HG02571 (cell line): Measurements from ENCODE around the gene ZFAND2B.
A peak's percentile ranks its signal among the peaks of the same experiment; 100 is the strongest.

Experiments
- ATAC-seq: cut with Tn5 transposase; IDR thresholded peaks from one replicate; pipeline ENCODE4 v1.9.1; 2021; ENCODE audit warnings: mild to moderate bottlenecking, moderate library complexity; ENCODE audit not compliant: unreplicated experiment

The ZFAND2B gene

GRCh38 chr2:219220652-219221402, 14.2 kb downstream of the ZFAND2B start:
- ATAC-seq, result no peak

GRCh38 chr2:219221957-219222518, 15.5 kb downstream of the ZFAND2B start:
- ATAC-seq, result no peak

GRCh38 chr2:219223831-219224610, 17.4 kb downstream of the ZFAND2B start:
- no peak for ATAC-seq

DNA sequence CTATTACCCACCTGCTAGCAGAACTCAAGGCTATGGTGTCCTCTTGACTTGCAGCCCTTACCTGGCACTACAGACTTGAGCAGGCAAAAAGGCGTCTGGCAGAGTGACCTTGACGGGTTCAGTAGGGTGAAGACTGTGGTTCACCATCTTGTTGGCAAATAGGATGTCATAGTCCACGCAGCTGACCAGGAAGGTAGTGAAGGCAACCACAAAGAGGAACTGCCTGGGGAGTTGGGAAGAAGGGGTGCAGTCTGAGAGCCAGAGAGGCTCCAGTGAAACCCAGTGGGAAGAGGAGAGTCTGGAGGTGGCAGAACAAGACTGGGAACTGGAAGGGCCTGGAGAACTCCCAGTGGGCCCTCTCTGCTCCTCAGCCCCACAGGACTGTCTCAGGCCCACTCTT, 18.8 kb downstream of the ZFAND2B start:
- ATAC-seq, result no peak

- no peak for ATAC-seq
These were observed 21.7 kb downstream of the ZFAND2B start for GRCh38 chr2:219228041-219228910.

DNA sequence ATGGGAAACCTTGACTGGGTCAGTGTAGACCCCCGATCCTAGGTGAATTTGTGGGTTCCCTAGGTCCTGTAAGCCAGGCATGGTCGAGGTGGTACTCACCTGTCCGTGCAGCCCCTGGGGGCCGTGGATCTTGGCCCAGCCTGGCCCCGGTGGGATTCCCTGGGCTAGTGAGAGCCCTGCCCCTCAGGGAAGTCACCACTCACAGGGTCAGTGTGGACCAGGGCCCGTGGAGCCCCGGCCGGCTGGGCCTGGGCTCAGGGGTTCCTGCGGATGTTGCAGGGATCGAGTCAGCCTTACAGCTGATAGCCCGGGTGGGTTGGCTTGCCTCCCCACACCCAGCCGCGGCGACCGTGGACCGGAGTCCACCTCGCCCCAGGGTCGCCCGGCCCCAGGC, 22.3 kb downstream of the ZFAND2B start:
- no peak for ATAC-seq

DNA sequence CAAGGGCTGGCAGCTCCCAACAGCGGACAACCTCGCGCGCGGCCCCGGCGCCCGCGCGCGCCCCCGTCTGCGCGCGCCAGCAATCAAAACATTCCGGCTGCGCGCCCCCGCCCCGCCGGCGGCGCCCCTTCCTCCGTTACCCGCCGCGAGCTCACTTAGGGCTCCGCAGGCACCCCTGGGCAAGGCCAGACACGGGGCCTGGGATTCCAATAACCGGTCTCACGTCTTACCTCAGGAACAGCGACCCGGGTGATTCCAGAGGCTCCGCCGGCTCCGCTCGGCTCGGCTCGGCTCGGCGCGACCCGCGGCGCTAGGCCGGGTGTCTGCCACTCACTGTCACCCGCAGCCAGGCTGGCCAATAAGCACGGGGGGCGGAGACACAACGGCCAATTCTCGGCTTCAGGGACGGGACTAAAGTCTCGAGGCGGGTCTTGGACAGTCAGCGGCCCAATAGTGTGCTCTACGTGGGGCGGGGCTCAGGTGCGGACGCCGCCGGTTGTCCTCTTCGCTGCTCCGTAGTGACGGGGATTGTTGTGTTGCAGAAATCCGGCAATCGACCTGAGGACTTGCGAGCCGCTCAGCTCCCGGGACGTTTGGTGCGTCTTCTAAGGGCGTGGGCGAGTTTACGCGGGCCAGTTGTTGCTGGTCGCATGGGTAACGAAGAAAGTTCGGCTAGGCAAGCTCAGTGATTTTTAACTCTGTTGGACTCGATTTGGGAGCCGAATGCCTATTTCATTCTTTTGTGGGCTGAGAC, 22.9 kb downstream of the ZFAND2B start, which contains the start of the genes ANKZF1 and ATG9A:
Gene ANKZF1 (plus strand): TSS at position 502 of the 754 bp plus-strand sequence. CDS start 452 bp downstream, outside the sequence.
Gene ATG9A (minus strand): TSS at position 332 of the 754 bp plus-strand sequence. CDS start 1,612 bp downstream, outside the sequence.
- peak; percentile 97 for ATAC-seq

- ATAC-seq, result no peak
These were observed 23.5 kb downstream of the ZFAND2B start for GRCh38 chr2:219230059-219230540.

DNA sequence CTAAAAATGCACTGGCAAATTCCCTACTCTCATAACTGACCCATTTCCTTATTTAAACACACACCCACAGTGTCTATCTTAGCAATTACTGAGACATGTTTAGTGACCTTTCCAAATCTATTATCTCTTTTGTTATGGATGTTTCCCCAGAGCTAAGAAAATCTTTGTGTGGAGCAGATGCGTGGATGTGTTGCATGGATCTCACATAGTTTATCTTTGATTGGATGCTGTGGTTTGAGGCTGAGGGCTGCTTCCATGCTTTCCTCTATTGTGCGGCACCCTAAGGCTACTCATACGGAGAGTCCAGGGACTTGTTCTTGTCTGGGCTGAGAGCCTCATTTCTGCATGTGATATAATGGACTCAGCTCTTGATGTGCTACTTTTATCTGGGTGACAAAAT, 27.7 kb downstream of the ZFAND2B start:
- no peak for ATAC-seq

DNA sequence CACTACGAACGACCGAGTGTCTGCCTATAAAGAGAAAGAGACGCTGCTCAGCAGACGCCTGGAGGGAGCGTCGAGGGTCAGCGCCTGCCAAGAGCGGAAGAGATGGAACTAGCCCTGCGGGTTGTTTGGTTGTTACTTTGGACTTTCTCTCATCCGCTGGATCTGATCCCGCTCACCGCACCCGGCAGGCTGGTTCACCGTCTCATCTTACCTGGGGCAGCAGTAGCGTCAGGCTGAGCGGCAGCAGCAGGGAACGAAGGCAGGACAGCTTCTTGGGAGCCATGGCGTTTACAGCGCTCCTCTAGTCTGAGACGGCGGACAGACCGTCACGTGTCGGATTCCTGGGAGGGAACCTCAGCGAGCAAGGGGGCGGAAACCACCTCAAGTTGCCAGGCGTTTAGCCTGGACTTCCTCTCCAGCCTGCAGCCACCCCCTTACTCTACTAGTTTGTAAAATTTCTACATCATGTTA, 36.7 kb downstream of the ZFAND2B start:
- ATAC-seq, result no peak

GRCh38 chr2:219244789-219245147, 38.2 kb downstream of the ZFAND2B start:
- ATAC-seq, result no peak

- ATAC-seq, result peak; percentile 68
These were observed 38.7 kb downstream of the ZFAND2B start, which contains the start of the genes GLB1L and STK16 for GRCh38 chr2:219245148-219245898. GLB1L (minus strand) TSS chr2:219245444; CDS start chr2:219243573, 1,871 bp downstream. STK16 (plus strand) TSS chr2:219245479; CDS start chr2:219246000, 521 bp downstream.

DNA sequence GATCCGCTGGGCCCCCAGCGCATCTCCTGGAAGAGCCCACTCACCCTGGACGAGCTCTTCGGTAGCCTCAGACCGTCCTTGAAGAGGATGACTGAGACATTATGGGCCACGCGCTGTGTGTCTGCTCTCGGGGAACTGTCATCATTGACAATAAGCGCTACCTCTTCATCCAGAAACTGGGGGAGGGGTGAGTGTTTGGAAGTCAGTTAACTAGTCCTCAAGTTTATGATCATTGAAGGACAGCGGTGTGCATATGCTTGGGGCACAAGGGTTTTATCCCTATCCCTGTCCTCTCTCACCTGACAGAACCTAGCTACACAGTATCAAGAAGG, 39.3 kb downstream of the ZFAND2B start:
- no peak for ATAC-seq

DNA sequence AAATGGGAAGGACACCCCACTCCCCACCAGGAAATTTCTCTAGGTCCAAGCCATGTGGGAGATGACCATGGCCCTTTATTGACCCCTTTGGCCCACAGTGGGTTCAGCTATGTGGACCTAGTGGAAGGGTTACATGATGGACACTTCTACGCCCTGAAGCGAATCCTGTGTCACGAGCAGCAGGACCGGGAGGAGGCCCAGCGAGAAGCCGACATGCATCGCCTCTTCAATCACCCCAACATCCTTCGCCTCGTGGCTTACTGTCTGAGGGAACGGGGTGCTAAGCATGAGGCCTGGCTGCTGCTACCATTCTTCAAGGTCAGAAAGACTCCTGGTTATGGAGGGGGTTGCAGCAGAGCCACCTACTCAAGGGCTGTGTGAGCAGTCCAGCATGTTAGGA, 40.0 kb downstream of the ZFAND2B start:
- no peak for ATAC-seq

GRCh38 chr2:219247678-219248642, 41.4 kb downstream of the ZFAND2B start:
- ATAC-seq, result no peak

GRCh38 chr2:219248845-219249202, 42.2 kb downstream of the ZFAND2B start:
- ATAC-seq, result no peak

- ATAC-seq, result no peak
These were observed 42.8 kb downstream of the ZFAND2B start for GRCh38 chr2:219249203-219249980.
